H1 (cell line): ENCODE results near the gene GRAMD1C. TPM values are rescaled to one million over a fixed set of nuclear protein-coding genes. Genes with fewer than 3 reads are reported as not detected.

ENCODE experiments used
- USF2 ChIP-seq: IDR thresholded peaks from 2 replicates; pipeline ENCODE4 v1.6.1; 2011; ENCODE audit warnings: low read length, improper control_type of control experiment
- polyA plus RNA-seq, 7 experiments: library from polyadenylated mRNA; depleted of rRNA in 3 of 7; stranded (reverse) in 5 of 7; unstranded in 2 of 7; fragments of >200 nt in 5 of 7; fragments of 200-250 nt in 2 of 7; gene quantifications; 1 replicate in 5 of 7; 2 replicates in 1 of 7; 4 replicates in 1 of 7; pipeline versions ENCODE4 v1.2.1 to v1.2.3, GENCODE V29; 2011 to 2013; ENCODE audit warnings: missing spikeins in 2 of 7, mixed read lengths in 2 of 7
- total RNA-seq: library from RNA; stranded (reverse); fragmentation: NEBNext Ultra II Directional; extraction: Animal tissue kit (Norgen Biotek cat#: 25700); gene quantifications from 2 replicates; pipeline ENCODE4 v1.2.1, GENCODE V29; 2021

The GRAMD1C gene
- total and polyA plus RNA-seq, 2 of the 8 experiments (the other 6 are each of a cell fraction or from before 2014, with no cell fraction given) = 0.62 to 2.1 TPM

- no peak for TF ChIP-seq USF2
Measured at GRCh38 chr3:113794526-113794925, 44.1 kb upstream of the GRAMD1C start (continued).
